HG03432 (cell line): ENCODE measurements around the gene GPC5.
"Not testable (repeated sequence)": the region's sequence is repeated elsewhere in the genome, so short reads cannot be mapped to it uniquely, and the experiment has no call there.

Experiments
- ATAC-seq: cut with Tn5 transposase; IDR thresholded peaks from one replicate; pipeline ENCODE4 v1.9.1; 2021; ENCODE audit warnings: mild to moderate bottlenecking, moderate library complexity; ENCODE audit not compliant: unreplicated experiment

Gene GPC5

GRCh38 chr13:92224052-92224821 lies 825.8 kb downstream of the GPC5 start:
- ATAC-seq: peak; percentile 83

DNA sequence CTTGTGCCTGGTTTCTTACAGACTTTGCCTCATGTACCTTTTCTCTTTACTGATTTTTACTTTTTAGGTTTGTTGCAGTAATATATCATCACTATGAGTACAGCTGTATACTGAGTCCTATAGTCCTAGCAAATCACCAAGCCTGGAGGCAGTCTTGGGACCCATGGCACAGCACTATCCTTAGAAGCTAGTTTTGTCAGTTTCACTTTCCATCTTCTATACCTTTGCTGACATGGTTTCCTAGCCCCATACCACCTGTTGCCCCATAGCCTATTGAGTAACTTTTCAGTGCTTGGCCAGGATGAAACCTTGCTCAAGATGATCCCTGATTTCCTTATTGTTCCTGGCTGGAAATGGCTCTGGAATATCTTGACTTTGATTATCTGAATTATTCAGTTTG lies 826.4 kb downstream of the GPC5 start:
- peak; percentile 53 for ATAC-seq

DNA sequence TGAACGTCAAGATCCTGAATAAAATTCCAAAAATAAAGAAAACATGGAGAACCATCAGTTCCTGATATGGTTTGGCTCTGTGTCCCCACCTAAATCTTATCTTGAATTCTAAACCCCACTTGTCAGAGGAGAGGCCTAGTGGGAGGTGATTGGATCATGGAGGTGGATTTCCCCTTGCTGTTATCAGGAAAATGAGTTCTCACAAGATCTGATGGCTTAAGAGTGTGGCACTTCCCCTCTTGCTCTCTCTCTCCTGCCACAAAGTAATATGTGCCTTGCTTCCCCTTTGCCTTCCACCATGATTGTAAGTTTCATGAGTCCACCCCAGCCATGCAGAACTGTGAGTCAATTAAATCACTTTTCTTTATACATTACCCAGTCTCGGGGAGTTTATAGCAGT lies 827.4 kb downstream of the GPC5 start:
- no peak for ATAC-seq

DNA sequence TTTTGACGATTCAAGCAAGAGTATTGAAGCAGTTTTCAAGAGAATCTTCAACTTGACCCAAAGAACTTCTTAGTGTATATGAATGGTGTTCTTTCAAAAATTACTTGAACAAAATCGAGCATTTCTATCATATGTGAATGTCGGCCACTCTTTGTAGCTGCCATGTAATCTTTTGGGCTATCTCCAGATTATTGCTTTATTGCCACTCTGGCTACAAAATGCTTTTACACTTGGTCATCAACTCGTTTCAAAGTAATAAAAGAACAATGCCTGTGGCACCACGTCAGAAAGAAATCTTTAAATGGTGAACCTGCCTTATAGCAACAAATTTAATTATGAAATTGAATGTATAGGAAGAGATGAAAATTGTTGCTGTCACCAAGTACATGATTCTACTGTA lies 834.5 kb downstream of the GPC5 start:
- no peak for ATAC-seq

GRCh38 chr13:92251671-92252210 lies 853.3 kb downstream of the GPC5 start:
- ATAC-seq: no peak

GRCh38 chr13:92255526-92255925 lies 857.1 kb downstream of the GPC5 start:
- ATAC-seq: no peak

- no peak for ATAC-seq
These were observed 857.8 kb downstream of the GPC5 start for GRCh38 chr13:92256211-92256610.

- no peak for ATAC-seq
These were observed 860.6 kb downstream of the GPC5 start for GRCh38 chr13:92259046-92259445.

DNA sequence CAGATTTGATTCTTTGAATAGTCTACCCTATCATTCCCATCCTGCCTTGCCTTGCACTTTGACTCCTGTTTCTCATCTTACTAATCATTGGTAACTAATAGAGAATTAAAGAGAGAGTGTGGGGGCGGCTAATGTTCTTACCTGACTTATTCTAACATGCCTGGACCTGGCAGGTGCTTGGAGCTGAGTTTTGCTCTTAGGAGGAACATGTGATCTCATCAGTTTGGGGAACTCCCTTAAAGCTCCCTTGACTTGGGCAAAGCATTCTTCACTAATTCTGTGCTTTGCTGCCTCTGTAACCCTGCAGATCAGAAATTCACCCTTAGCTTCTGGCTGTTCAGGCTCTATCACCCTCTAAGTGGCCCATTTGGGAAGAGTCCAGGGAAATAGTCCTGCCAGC lies 861.1 kb downstream of the GPC5 start:
- ATAC-seq: peak; percentile 69

DNA sequence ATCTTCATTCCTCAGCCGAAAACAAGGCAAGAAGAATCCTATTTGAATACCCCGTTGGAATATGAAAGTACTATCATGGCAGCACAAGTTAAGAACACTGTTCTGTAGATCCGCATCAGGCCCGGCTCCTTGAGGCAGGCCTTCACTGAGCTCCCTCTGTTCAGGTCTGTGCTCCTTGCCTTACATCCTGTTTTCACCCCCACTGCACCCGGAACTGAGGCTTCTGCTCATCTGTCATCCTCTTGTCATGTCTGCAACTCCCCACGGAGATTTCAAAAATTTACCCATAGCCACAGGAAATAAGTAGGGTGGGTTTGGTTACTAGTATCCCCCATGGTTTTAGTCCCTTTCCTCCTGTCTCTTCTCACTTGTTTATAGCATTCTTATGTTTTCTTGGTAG lies 861.9 kb downstream of the GPC5 start:
- ATAC-seq: no peak

- ATAC-seq: no peak
These were observed 863.8 kb downstream of the GPC5 start for GRCh38 chr13:92262100-92262788.

GRCh38 chr13:92265408-92265807 lies 867.0 kb downstream of the GPC5 start:
- ATAC-seq: no peak

DNA sequence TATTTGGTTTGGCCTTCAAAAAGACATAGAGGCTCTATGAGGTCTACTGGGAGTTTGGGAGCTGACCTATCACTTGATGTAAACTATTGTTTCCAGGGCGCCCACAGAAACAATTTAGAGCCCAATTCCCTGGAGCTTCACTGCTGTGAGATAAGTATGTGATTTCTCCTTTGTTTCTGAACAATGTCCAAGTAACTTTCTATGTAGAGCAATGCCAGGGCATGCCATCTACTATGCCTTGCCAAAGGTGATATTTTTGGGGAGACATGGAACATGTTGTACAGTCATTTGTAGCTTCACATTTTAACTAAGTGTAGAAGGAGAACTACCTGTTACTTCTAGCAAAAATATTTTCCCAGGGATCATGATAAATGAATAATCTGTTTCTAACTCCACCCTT lies 872.6 kb downstream of the GPC5 start:
- no peak for ATAC-seq

DNA sequence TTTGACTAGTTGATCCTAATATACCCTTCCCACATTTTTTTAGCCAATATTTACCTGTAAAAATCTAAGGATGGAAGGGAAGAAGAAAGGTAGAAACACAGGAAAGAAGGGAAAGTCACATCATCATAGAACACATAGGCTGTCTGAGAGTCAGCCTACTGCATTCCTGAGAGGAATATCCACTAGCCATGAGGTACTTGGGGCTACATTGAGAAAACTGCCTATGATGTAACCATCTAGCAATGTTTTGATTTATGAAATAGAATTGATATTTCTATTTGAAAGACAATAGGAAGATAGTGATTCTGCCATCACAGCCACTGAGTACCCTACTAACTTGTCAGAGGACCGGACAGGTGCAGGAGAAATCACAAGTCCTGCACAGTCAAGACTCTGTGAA lies 873.8 kb downstream of the GPC5 start:
- ATAC-seq: no peak

- ATAC-seq: not testable (repeated sequence)
These were observed 882.6 kb downstream of the GPC5 start for GRCh38 chr13:92280986-92281385.

DNA sequence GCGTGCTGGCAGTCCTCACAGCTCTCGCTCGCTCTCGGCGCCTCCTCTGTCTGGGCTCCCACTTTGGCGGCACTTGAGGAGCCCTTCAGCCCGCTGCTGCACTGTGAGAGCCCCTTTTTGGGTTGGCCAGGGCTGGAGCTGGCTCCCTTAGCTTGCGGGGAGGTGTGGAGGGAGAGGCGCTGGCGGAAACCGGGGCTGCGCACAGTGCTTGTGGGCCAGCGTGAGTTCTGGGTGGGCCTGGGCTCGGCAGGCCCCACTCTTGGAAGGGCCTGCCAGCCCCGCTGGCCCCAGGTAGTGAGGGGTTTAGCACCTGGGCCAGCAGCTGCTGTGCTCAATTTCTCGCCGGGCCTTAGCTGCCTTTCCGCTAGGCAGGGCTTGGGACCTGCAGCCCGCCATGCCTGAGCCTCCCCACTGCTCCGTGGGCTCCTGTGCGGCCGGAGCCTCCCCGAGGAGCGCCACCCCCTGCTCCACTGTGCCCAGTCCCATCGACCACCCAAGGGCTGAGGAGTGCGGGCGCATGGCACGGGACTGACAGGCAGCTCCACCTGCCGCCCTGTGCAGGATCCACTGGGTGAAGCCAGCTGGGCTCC lies 892.4 kb downstream of the GPC5 start:
- not testable (repeated sequence) for ATAC-seq

GRCh38 chr13:92294533-92294932 lies 896.1 kb downstream of the GPC5 start:
- ATAC-seq: not testable (repeated sequence)

DNA sequence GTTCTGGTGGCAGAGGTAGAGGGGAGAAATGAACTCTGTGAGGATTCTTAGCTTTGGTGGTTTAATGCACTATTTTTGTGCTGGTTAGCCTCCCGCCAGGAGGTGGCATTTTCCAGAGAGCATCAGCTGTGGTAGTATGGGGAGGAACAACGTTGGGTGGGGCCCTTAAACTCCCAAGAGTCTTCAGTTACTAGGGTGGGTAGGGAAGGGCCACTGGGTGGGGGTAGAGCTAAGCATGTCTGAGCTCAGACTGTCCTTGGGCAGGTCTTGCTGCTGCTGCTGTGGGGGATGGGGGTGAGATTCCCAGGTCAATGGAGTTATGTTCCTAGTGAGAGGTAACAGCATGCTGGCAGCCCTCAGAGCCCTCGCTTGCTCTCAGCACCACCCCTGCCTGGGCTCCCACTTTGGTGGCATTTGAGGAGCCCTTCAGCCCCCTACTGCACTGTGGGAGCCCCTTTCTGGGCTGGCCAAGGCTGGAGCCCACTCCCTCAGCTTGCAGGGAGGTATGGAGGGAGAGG lies 897.8 kb downstream of the GPC5 start:
- ATAC-seq: not testable (repeated sequence)

- ATAC-seq: no peak
These were observed 899.8 kb downstream of the GPC5 start for GRCh38 chr13:92297971-92298942.

- ATAC-seq: no peak
These were observed 902.2 kb downstream of the GPC5 start for GRCh38 chr13:92300651-92301050.
